Fibroblast of pulmonary artery (primary cell): ENCODE measurements around the gene COQ10A.

Experiments
- DNase-seq: peaks from one replicate; pipeline ENCODE4 v3.0.0-alpha.2; 2010; ENCODE audit warnings: low read depth
- H3K4me3 ChIP-seq: replicated peaks from 2 replicates; pipeline ENCODE4 v1.5.1; 2011; ENCODE audit warnings: low read depth, mild to moderate bottlenecking, control low read depth, low read length, moderate library complexity
- TF ChIP-seq, protein P1 (sequence below): IDR thresholded peaks from 2 replicates; pipeline ENCODE4 v1.5.1; 2011; ENCODE audit warnings: mild to moderate bottlenecking, control low read depth, low read length, inconsistent platforms; ENCODE audit errors: missing control alignments

Gene COQ10A

DNA sequence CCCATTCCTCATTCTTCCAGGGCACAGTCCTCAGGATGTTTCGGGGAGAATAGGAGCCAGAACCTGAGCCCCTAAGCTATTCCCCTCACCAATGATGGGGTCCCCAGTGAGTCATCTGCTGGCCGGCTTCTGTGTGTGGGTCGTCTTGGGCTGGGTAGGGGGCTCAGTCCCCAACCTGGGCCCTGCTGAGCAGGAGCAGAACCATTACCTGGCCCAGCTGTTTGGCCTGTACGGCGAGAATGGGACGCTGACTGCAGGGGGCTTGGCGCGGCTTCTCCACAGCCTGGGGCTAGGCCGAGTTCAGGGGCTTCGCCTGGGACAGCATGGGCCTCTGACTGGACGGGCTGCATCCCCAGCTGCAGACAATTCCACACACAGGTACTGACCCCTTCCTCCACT lies 35.6 kb upstream of the COQ10A start:
- no peak for DNase-seq
- no peak overlapping the region for H3K4me3 ChIP-seq
- TF ChIP-seq, protein P1, sequence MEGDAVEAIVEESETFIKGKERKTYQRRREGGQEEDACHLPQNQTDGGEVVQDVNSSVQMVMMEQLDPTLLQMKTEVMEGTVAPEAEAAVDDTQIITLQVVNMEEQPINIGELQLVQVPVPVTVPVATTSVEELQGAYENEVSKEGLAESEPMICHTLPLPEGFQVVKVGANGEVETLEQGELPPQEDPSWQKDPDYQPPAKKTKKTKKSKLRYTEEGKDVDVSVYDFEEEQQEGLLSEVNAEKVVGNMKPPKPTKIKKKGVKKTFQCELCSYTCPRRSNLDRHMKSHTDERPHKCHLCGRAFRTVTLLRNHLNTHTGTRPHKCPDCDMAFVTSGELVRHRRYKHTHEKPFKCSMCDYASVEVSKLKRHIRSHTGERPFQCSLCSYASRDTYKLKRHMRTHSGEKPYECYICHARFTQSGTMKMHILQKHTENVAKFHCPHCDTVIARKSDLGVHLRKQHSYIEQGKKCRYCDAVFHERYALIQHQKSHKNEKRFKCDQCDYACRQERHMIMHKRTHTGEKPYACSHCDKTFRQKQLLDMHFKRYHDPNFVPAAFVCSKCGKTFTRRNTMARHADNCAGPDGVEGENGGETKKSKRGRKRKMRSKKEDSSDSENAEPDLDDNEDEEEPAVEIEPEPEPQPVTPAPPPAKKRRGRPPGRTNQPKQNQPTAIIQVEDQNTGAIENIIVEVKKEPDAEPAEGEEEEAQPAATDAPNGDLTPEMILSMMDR: no peak

DNA sequence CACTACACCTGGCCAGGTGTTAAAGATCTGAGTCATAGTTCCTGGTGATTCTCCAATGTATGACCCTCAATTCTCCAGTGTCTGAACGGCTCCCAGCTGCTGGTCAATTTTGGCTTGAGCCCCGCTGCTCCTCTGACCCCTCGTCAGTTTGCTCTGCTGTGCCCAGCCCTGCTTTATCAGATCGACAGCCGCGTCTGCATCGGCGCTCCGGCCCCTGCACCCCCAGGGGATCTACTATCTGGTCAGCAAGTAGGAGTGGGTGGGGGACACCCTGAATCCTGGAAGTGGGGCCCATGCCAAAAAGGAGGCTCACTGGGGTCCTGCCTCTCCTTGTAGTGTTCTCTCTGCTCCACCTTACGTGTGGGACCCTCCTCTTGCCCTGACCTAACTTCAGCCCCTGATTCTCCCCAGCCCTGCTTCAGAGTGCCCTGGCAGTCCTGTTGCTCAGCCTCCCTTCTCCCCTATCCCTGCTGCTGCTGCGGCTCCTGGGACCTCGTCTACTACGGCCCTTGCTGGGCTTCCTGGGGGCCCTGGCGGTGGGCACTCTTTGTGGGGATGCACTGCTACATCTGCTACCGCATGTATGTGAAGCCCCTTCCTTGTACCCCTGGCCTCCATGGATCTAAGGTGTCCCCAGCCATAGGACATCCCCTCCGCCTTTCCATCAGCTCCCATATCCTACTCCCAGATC lies 31.9 kb upstream of the COQ10A start:
- no peak for DNase-seq
- H3K4me3 ChIP-seq: no peak overlapping the region
- TF ChIP-seq, protein P1: no peak

DNA sequence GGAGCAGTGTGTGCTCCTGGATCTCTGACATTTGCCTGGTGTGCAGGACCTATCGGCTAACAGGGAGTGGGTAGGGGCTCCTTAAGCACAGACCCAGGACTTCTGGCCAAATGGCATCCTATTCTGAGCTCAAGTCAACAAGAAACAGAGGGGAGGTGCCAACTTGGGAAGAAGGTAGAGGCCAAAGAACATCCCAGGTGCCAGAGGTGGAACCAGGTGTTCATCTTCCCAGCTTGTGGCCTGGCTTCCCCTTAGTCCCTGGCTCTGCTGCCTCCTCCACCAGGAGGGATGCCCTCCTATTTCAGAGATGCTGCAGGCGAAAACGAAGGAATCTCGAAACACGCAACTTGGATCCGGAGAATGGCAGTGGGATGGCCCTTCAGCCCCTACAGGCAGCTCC lies 30.7 kb upstream of the COQ10A start:
- H3K4me3 ChIP-seq: no peak overlapping the region
- DNase-seq: no peak
- TF ChIP-seq, protein P1: no peak

DNA sequence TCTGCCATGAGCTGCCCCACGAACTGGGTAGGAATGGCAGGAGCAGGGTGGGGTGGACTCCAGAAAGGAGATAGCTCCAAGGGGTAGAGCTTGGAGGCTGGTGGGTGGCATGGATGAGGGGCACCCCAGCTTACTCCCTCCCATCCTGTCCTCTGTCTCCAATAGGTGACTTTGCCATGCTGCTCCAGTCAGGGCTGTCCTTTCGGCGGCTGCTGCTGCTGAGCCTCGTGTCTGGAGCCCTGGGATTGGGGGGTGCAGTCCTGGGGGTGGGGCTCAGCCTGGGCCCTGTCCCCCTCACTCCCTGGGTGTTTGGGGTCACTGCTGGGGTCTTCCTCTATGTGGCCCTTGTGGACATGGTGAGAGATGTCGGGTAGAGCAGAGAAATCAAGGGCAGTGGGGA lies 29.8 kb upstream of the COQ10A start:
- TF ChIP-seq, protein P1: no peak
- no peak overlapping the region for H3K4me3 ChIP-seq
- no peak for DNase-seq

DNA sequence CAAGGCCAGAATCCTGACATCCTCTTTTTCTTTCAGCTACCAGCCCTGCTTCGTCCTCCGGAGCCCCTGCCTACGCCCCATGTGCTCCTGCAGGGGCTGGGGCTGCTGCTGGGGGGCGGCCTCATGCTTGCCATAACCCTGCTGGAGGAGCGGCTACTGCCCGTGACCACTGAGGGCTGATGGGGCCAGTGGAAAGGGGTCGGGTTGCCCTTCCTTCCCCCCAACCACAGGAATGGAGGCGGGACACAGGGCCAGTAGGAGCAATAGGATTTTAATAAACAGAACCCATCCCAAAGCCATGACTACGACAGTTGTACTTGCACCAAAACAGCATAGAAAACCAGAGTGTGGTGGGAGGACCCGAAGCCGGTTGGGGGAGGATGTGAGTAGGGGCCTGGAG lies 29.2 kb upstream of the COQ10A start:
- TF ChIP-seq, protein P1: no peak
- DNase-seq: no peak
- H3K4me3 ChIP-seq: no peak overlapping the region

DNA sequence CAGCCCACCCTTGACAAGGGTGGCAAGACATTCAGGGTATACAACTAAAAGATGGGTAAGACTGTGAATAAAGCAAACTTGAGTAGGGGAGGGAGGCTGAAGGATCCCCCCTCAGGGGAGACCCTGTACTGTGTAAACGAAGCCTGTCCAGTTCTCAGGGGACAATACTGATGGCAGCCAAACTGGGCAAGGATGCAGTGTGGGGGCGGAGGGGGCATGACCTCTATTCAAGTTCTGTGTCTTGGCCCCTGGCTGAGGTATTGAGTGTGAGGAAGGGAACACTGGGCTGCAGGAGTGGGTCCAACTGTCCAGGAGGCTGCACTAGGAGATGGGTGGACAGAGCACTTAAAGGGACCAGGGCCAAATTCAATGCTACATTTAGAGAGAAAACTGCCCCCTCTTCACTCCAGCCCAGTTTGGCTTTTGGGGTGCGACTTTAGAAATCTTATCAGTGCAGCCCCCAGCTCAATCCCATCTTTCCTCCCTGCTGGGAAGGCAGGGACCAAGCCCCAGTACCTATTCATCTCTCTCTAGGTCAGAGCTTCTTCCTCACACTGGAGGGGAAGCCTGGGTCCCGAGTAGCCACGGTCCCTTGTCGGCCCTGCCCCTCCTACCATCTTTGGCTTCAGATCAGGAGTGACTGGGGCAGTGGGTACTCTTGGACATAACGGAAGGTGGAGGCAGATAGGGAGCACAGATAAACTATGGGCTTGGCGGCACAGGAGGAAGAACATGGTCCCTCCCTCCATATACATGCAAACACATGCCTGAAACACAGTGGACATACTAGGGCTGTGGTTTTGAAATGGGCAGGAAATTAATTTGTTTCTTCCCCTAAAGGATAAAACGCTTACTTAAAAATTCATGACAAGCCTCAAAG lies 25.1 kb upstream of the COQ10A start:
- DNase-seq: no peak
- no peak overlapping the region for H3K4me3 ChIP-seq
- TF ChIP-seq, protein P1: no peak
